OCI-LY3 (cell line): ENCODE data around the gene TNK2.
"Not testable (repeated sequence)": the region's sequence is repeated elsewhere in the genome, so short reads cannot be mapped to it uniquely, and the experiment has no call there.

Source experiments
- H2AFZ ChIP-seq: fragments of 200-600, 300-600 bp; shearing (Covaris generic); 2 replicates; pipeline ENCODE4 v1.6.0; 2014; ENCODE audit warnings: antibody characterized with exemption, low read depth, low read length
- H3K27ac ChIP-seq: fragments of 200-600, 300-600 bp; sonication (generic); 2 replicates; pipeline ENCODE4 v1.5.1; 2014; ENCODE audit warnings: mild to moderate bottlenecking, low read length, moderate library complexity, mixed read lengths
- H3K27me3 ChIP-seq: fragments of 200-600, 300-600 bp; sonication (generic); 2 replicates; pipeline ENCODE4 v1.6.1; 2014; ENCODE audit warnings: low read depth, low read length, mixed read lengths
- H3K36me3 ChIP-seq: fragments of 200-600, 300-600 bp; sonication (generic); replicated peaks from 2 replicates; pipeline ENCODE3; 2014; ENCODE audit warnings: low read depth, low read length, mixed read lengths
- H3K4me1 ChIP-seq: fragments of 300-600, 200-600 bp; sonication (generic); 2 replicates; pipeline ENCODE4 v1.6.1; 2014; ENCODE audit warnings: low read length, mixed read lengths
- H3K4me2 ChIP-seq: fragments of 200-600, 300-600 bp; sonication (generic); 2 replicates; pipeline ENCODE4 v1.6.1; 2014; ENCODE audit warnings: low read length, mixed read lengths
- H3K4me3 ChIP-seq: fragments of 300-600, 200-600 bp; sonication (generic); 2 replicates; pipeline ENCODE4 v1.5.1; 2014; ENCODE audit warnings: antibody characterized with exemption, mild to moderate bottlenecking, low read length, moderate library complexity
- H3K79me2 ChIP-seq: fragments of 300-600, 200-600 bp; shearing (Covaris generic); 2 replicates; pipeline ENCODE4 v1.6.1; 2014; ENCODE audit warnings: mild to moderate bottlenecking, low read length, mixed read lengths
- H3K9ac ChIP-seq: fragments of 300-600, 200-600 bp; shearing (Covaris generic); 2 replicates; pipeline ENCODE4 v1.6.0; 2014; ENCODE audit warnings: mild to moderate bottlenecking, low read length, moderate library complexity
- H3K9me3 ChIP-seq: fragments of 200-600, 300-600 bp; shearing (Covaris generic); 2 replicates; pipeline ENCODE4 v1.6.1; 2014; ENCODE audit warnings: low read length, mixed read lengths; ENCODE audit not compliant: insufficient read depth
- H4K20me1 ChIP-seq: fragments of 200-600, 300-600 bp; sonication (generic); 2 replicates; pipeline ENCODE4 v1.6.1; 2016; ENCODE audit warnings: low read length, mixed read lengths; ENCODE audit not compliant: insufficient read depth
- CTCF ChIP-seq: fragments of 200-600, 300-600 bp; sonication (generic); IDR thresholded peaks from 2 replicates; pipeline ENCODE4 v1.5.1; 2014; ENCODE audit warnings: antibody characterized with exemption, low read length, low read depth
- EZH2phosphoT487 ChIP-seq: fragments of 200-600 bp; shearing (Covaris generic); IDR thresholded peaks from 2 replicates; pipeline ENCODE4 v1.6.1; 2018; ENCODE audit warnings: antibody characterized with exemption, mixed run types, low read depth

TNK2 gene

GRCh38 chr3:195820901-195821300 lies 87.5 kb downstream of the TNK2 start:
- no peak overlapping the region for H3K4me2 ChIP-seq
- H3K79me2 ChIP-seq: no peaks in the 10 kb centered on the region
- TF ChIP-seq CTCF (no peak), EZH2phosphoT487 (no peak)
- H3K9me3 ChIP-seq: no peaks in the 10 kb centered on the region
- no peaks in the 10 kb centered on the region for H3K27me3 ChIP-seq
- H3K9ac ChIP-seq: no peak overlapping the region
- no peak overlapping the region for H3K4me3 ChIP-seq
- no peak overlapping the region for H2AFZ ChIP-seq
- H3K36me3 ChIP-seq: no peaks in the 10 kb centered on the region
- H4K20me1 ChIP-seq: no peaks in the 10 kb centered on the region
- no peak overlapping the region for H3K27ac ChIP-seq
- no peaks in the 10 kb centered on the region for H3K4me1 ChIP-seq

GRCh38 chr3:195820186-195820585 lies 88.2 kb downstream of the TNK2 start:
- Histone ChIP-seq H3K4me3 (no peak overlapping the region), H3K4me1 (no peaks in the 10 kb centered on the region), H3K27ac (no peak overlapping the region), H3K27me3 (no peaks in the 10 kb centered on the region), H4K20me1 (no peaks in the 10 kb centered on the region), H3K9me3 (no peaks in the 10 kb centered on the region), H3K9ac (no peak overlapping the region), H3K4me2 (no peak overlapping the region), H3K79me2 (no peaks in the 10 kb centered on the region), H2AFZ (no peak overlapping the region), H3K36me3 (no peaks in the 10 kb centered on the region)
- TF ChIP-seq EZH2phosphoT487: no peak
- TF ChIP-seq CTCF: no peak

- Histone ChIP-seq H3K4me3 (no peak overlapping the region), H3K4me2 (no peak overlapping the region), H3K27me3 (no peaks in the 10 kb centered on the region), H4K20me1 (no peaks in the 10 kb centered on the region), H3K27ac (no peak overlapping the region), H3K9me3 (no peaks in the 10 kb centered on the region), H3K36me3 (no peaks in the 10 kb centered on the region), H3K79me2 (no peaks in the 10 kb centered on the region), H3K4me1 (no peaks in the 10 kb centered on the region), H2AFZ (no peak overlapping the region), H3K9ac (no peak overlapping the region)
- no peak for TF ChIP-seq CTCF
- TF ChIP-seq EZH2phosphoT487: no peak
Observed at GRCh38 chr3:195818301-195818700, 90.0 kb downstream of the TNK2 start.

GRCh38 chr3:195817578-195818135 lies 90.7 kb downstream of the TNK2 start:
- no peaks in the 10 kb centered on the region for H3K79me2 ChIP-seq
- no peaks in the 10 kb centered on the region for H3K9me3 ChIP-seq
- no peak overlapping the region for H3K27ac ChIP-seq
- H4K20me1 ChIP-seq: no peaks in the 10 kb centered on the region
- no peak overlapping the region for H2AFZ ChIP-seq
- no peak overlapping the region for H3K9ac ChIP-seq
- H3K4me1 ChIP-seq: no peaks in the 10 kb centered on the region
- H3K27me3 ChIP-seq: no peaks in the 10 kb centered on the region
- no peak overlapping the region for H3K4me3 ChIP-seq
- H3K36me3 ChIP-seq: no peaks in the 10 kb centered on the region
- no peak overlapping the region for H3K4me2 ChIP-seq
- TF ChIP-seq CTCF (no peak), EZH2phosphoT487 (no peak)

GRCh38 chr3:195816276-195816913 lies 92.0 kb downstream of the TNK2 start:
- H3K9ac ChIP-seq, H3K4me3 ChIP-seq, H3K4me2 ChIP-seq, H3K4me1 ChIP-seq, H3K27ac ChIP-seq, H3K36me3 ChIP-seq, H3K27me3 ChIP-seq, H3K9me3 ChIP-seq, H4K20me1 ChIP-seq, H2AFZ ChIP-seq, H3K79me2 ChIP-seq: not testable (repeated sequence)
